ENCODE data around the gene ANTKMT. TPM values are rescaled to one million over a fixed set of nuclear protein-coding genes. Genes with fewer than 3 reads are reported as not detected.
"Not testable (repeated sequence)": the region's sequence is repeated elsewhere in the genome, so short reads cannot be mapped to it uniquely, and the experiment has no call there.

ANTKMT gene
- total and polyA plus RNA-seq, 2 experiments from 2014 or later = 38.8 to 81.8 TPM

- H4K20me1 ChIP-seq (ENCODE audit: insufficient read depth, poor library complexity, severe bottlenecking) = no peaks in the 10 kb centered on the region
- peaks cover 11% of the 10 kb centered on the region for H3K4me1 ChIP-seq (ENCODE audit: insufficient read depth)
- TF ChIP-seq CTCF (IDR thresholded peaks at IDR 0.05; ENCODE audit: poor library complexity) (peak; percentile 85), EZH2 (IDR thresholded peaks at IDR 0.05; ENCODE audit: borderline replicate concordance) (no peak)
- no peaks in the 10 kb centered on the region for H3K9me3 ChIP-seq (ENCODE audit: low read depth)
- 19% methylated on average over 20 of the region's 25 CpGs for WGBS (ENCODE audit: low lambda C conversion rate, missing lambda C conversion rate)
- H3K79me2 ChIP-seq = no peaks in the 10 kb centered on the region
- H2AFZ ChIP-seq = no peak overlapping the region
- H3K4me3 ChIP-seq = no peak overlapping the region
- H3K36me3 ChIP-seq (replicated peaks; ENCODE audit: insufficient read depth, low read depth) = no peaks in the 10 kb centered on the region
- no peaks in the 10 kb centered on the region for H3K9me2 ChIP-seq (replicated peaks; ENCODE audit: insufficient read depth)
- H3K4me2 ChIP-seq = no peak overlapping the region
- H3K27me3 ChIP-seq = peaks cover 52% of the 10 kb centered on the region
- no peak overlapping the region for H3K27ac ChIP-seq
- DNase-seq (ENCODE audit: low spot score) = peak; percentile 85
Measured at GRCh38 chr16:711548-712320, 9.2 kb upstream of the ANTKMT start.

GRCh38 chr16:712740-713250 is 8.2 kb upstream of the ANTKMT start:
- not testable (repeated sequence) for H3K4me2 ChIP-seq; H3K4me3 ChIP-seq; H3K9me3 ChIP-seq (ENCODE audit: low read depth); H3K27ac ChIP-seq; H2AFZ ChIP-seq; H3K79me2 ChIP-seq; H3K36me3 ChIP-seq (replicated peaks; ENCODE audit: insufficient read depth, low read depth); H4K20me1 ChIP-seq (ENCODE audit: insufficient read depth, poor library complexity, severe bottlenecking); H3K9me2 ChIP-seq (replicated peaks; ENCODE audit: insufficient read depth)
- peaks cover 47% of the 10 kb centered on the region for H3K27me3 ChIP-seq
- TF ChIP-seq CTCF (IDR thresholded peaks at IDR 0.05; ENCODE audit: poor library complexity) = peak; percentile 41
- peaks cover 11% of the 10 kb centered on the region for H3K4me1 ChIP-seq (ENCODE audit: insufficient read depth)
- 46% methylated on average over 13 of the region's 13 CpGs for WGBS (ENCODE audit: low lambda C conversion rate, missing lambda C conversion rate)
- DNase-seq (ENCODE audit: low spot score) = peak; percentile 67

- Histone ChIP-seq H3K9me2 (replicated peaks; ENCODE audit: insufficient read depth) (no peaks in the 10 kb centered on the region), H3K27me3 (peaks cover 37% of the 10 kb centered on the region), H3K79me2 (no peaks in the 10 kb centered on the region), H4K20me1 (ENCODE audit: insufficient read depth, poor library complexity, severe bottlenecking) (no peaks in the 10 kb centered on the region), H3K4me2 (no peak overlapping the region), H3K36me3 (replicated peaks; ENCODE audit: insufficient read depth, low read depth) (no peaks in the 10 kb centered on the region), H2AFZ (no peak overlapping the region), H3K9me3 (ENCODE audit: low read depth) (no peaks in the 10 kb centered on the region), H3K4me1 (ENCODE audit: insufficient read depth) (peaks cover 11% of the 10 kb centered on the region), H3K4me3 (no peak overlapping the region), H3K27ac (no peak overlapping the region)
- DNase-seq (ENCODE audit: low spot score) = no peak
- TF ChIP-seq CTCF (IDR thresholded peaks at IDR 0.05; ENCODE audit: poor library complexity) (no peak), EZH2phosphoT487 (IDR thresholded peaks at IDR 0.05; ENCODE audit: low read depth, severe bottlenecking, unreplicated experiment) (no peak), EZH2 (IDR thresholded peaks at IDR 0.05; ENCODE audit: borderline replicate concordance) (no peak)
- WGBS (ENCODE audit: low lambda C conversion rate, missing lambda C conversion rate) = 87% methylated on average over 11 of the region's 11 CpGs
Measured at GRCh38 chr16:714079-714478, 6.9 kb upstream of the ANTKMT start.
